GM19395 (cell line): ENCODE results near the gene SPATA25.

ENCODE experiments used
- ATAC-seq: cut with Tn5 transposase; IDR thresholded peaks from one replicate; pipeline ENCODE4 v1.9.1; 2021; ENCODE audit warnings: mild to moderate bottlenecking, moderate library complexity; ENCODE audit not compliant: unreplicated experiment

The SPATA25 gene

DNA sequence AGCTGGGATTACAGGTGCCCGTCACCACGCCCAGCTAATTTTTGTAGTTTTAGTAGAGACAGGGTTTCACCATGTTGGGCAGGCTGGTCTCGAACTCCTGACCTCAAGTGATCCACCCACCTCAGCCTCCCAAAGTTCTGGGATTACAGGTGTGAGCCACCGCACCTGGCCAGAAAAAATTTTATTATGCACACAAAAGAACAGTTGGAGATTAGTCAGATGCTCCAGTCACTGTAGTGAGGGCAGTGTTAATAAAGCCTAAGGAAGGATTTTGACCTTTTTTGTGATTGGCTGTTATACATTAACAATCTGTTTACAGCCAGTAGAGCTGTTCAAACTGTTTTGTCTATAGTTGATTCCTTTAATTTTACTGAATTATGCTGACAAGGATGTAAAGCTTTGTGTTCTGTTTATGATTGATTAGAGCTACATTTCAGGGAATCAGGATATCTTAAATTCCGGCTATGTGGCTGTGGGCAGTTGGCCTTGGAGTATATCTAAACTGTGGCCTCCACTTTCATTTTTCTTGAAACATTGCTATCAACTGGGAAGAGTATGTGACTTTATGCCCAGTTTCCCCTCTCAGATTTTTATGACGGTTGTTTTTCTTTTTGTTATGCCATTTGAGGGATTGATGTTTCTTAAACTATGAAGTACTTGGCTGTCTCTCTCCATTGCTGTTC lies 20.1 kb downstream of the SPATA25 start:
- no peak for ATAC-seq

DNA sequence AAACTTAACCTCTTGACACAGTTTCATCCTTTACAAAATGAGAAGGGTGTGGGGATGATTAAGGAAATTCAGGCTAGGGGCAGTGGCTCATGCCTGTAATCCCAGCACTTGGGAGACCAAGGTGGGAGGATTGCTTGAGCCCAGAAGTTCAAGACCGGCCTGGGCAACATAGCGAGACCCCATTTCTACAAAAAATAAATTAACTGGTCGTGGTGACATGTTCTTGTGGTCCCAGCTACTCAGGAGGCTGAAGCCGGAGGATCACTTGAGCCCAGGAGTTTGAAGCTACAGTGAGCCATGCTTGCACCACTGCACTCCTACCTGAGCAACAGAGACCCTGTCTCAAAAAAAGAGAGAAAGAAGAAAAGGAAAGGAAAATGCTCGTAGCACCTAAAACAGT lies 21.0 kb downstream of the SPATA25 start:
- ATAC-seq, result no peak

DNA sequence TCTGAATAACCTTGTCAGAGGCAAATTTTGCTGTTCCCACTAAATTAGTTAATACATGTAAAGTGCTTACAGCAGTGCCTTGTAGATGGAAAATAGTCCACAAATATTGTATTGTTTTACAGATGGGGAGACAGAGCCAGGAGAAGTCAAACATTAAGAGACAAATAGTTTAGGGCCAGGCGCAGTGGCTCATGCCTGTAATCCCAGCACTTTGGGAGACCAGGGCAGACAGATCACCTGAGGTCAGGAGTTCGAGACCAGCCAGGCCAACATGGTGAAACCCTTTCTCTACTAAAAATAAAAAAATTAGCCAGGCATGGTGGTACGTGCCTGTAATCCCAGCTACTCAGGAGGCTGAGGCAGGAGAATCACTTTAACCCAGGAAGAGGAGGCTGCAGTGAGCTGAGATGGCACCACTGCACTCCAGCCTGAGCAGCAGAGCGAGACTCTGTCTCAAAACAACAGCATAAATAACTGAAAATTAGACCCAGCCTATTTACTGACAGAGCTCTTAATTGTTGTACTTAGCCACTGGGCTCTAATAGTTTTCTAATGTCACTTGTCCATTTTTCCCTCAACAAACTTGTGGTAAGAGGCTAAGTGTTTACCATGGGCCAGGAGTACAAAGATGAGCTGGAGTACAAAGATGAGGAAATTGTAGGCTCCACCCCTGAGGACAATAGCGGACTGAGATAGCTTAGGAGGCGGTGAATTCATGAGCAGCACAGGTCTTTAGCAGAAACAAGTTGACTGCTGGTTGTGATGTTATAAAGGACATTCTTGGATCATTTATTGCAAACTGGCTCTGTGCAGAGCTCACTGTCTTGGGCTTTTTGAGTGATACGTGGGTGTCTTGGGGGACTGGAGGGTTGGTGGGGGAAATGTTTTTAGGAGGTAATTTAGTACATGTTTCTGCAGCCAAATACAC lies 23.6 kb downstream of the SPATA25 start:
- no peak for ATAC-seq

DNA sequence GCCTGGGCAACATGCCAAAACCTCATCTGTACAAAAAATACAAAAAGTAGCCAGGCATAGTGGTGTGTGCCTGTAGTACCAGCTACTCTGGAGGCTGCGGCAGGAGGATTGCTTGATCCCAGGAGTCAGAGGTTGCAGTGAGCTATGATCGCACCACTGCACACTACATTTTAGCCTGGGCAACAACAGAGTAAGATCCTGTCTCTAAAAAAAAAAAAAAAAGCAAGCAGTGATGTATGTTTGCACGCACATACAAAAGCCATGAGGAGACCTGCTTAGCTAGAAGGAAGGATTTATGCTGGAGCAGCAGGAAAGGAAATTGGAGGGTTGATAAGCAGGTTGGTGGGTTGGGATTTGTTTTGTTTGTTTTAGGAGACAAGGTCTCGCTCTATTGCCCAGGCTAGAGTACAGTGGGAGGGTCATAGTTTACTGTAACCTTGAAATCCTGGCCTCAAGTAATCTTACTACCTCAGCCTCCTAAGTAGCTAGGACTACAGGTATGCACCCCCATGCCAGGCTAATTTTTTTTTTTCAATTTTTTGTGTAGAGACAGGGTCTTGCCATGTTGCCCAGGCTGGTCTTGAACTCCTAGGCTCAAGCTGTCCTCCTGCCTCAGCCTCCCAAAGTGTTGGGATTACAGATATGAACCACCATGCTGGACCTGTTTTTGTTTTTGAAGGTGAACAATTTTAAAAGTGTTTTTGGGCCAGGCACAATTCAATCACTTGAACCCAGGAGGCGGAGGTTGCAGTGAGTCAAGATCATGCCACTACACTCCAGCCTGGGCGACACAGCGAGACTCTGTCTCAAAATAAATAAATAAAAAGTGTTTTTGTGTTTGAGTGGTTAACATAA lies 26.0 kb downstream of the SPATA25 start:
- ATAC-seq, result no peak

DNA sequence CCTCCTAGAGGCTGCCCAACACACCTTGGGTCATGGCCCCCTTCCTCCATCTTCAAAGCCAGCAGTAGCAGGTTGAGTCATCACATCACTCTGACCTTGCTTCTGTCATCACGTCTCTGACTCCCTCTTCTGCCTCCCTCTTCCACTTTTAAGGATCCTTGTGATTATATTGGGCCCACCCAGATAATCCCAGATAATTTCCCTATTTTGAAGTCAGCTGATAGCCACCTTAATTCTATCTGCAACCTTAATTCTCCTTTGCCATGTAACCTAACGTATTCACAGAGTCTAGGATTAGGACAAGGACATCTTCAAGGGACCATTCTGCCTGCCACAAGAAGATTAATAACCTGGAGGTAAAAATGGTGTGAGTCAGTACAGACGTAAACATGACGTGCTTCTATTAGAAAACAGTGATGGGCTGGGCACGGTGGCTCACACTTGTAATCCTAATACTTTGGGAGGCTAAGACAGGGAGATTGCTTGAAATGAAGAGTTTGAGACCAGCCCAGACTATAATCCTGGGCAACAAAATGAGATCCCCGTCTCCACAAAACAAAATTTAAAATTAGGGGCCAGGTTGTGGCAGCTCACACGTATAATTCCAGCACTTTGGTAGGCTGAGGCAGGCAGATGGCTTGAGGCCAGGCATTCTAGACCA lies 26.7 kb downstream of the SPATA25 start:
- no peak for ATAC-seq

DNA sequence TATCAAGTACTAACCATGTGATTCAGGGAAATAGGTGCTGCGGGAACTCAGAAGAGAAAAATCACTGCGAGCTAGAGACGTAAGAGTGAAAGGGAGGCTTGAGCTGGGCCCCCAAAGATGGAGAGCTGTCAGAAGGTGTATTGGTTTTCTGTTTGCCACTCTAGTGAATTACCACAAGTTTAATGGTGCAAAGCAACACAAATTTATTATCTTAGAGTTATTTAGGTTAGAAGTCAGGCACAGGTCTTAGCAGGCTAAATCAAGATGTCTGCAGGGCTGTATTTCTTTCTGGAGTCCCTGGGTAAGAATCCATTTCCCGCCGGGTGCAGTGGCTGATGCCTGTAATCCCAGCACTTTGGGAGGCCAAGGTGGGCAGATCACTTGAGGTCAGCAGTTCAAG lies 27.5 kb downstream of the SPATA25 start:
- no peak for ATAC-seq

DNA sequence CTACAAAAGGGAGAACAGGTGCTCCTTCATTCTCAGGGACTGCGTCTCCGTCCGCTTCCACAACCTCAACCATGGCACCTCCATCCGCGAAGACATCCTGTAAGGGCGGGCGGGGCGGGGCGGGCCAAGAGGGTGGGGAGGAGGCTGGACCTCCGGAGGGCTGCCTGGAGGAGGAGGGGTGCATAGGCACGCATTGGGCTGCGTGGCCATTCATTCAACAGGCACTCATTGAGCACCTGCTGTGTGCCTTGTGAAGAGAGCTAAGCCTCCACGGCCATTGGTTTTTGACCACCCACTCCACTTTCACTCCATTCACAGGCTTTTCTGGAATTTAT lies 29.6 kb downstream of the SPATA25 start:
- peak; percentile 23 for ATAC-seq

DNA sequence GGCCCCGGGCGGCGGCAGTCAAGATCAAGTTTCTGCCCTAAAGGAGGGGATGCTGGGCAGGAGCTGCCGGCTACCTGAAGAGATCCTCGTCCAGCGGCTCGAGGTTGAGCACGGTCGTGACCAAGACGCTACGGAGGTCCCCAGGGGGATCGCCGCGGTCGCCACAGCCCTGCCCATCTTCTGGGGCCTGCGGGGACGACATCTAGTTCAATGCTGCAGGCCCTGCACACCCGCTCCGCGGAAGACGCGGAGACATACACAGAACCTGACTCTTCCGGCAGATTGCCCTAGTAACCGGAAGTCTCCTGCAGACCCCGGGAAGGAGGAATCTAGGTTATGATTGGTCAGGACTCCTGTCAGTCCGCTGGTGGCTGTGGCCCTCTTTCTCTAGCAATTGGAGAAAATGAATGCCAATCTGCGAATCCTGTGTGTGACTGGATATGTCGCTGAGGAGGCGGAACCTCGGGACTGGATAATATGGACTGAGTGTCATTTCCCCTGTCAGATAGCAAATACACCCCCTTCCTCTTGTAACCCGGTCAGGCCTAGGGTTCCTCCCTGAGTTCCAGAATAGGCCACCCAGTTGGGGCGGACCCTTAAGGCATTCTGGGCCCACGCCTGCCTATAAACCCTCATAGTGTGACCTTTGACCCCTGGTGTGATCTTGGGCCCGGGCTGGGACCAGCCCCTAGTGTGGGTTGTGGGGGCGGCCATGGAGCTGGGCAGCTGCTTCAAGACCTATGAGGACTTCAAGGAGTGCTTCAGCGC lies 30.1 kb downstream of the SPATA25 start, which contains the start of the genes ACOT8 and ZSWIM3:
TSS of gene ACOT8 (minus strand) at position 279 of the 768 bp plus-strand sequence. CDS start at position 202, 77 bp downstream.
TSS of gene ZSWIM3 (plus strand) at position 501 of the 768 bp plus-strand sequence. CDS start at position 713, 212 bp downstream.
- peak; percentile 93 for ATAC-seq

DNA sequence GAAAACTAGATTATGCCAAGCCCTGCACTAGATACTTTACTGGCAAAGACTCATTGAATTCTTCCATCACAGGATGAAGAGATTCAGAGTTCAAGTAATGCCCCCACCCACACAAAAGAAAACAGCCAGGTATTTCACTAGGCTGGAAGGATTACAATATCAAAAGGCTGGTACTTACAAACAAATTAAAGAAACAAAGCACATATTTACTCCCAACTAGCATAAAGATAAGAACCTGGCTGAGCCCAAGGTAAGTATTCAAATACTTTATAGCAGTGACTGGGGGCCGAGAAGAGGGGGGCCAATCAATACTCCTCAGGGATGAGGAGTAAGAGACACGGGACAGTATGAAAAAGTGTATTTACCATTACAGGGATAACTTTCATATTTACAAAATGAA lies 33.9 kb downstream of the SPATA25 start:
- ATAC-seq, result no peak

DNA sequence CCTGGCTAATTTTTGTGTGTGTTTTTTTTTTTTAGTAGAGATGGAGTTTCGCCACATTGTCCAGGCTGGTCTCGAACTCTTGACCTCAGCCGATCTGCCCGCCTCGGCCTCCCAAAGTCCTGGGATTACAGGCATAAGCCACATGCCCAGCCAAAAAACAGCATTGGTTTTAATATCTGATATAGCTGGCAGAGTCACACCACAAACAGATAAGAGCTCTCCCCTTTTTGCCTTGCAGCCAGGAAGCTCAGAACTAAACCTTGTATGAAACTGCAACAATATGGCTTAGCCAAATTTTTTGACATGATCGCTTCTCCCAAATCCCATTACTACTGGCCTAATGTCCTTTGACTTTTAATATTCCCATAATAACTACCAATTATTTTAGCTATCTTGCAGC lies 35.1 kb downstream of the SPATA25 start:
- no peak for ATAC-seq

DNA sequence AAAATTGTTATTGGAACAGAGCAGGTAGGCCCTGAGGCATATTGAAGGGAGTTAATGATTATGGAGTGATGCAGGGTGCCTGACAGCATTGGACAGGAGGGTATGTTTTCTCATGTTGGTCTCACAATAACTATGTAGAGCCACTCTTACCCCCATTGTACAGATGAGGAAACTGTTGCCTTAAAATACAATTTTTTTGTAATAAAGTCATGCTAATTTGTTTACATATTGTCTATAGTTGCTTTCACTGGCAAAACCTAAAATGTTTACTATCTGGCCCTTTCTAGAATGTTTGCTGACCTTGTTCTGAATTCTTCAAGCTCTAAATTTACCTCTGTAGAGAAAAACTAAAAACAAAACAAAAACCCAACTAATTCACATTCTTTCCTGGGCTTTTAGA lies 35.9 kb downstream of the SPATA25 start:
- no peak for ATAC-seq

DNA sequence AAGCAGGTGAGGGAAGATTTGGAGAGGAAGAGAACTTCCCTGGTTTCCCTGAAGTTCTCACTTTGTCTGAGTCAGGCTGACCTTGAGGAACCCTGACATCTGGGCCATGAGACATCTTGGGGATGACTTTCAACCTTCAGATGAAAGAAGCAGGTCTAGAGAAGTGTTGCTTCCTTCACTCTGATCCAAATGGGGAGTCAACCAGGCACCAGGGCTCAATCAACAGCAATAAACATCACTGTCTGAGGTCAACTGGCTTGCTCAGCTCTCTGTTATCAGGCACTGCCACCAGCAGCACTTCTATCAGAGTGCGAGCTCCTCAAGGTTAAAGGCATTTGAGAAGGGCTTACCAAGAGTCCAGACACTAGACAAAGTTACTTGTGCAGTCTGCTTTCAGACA lies 36.5 kb downstream of the SPATA25 start:
- ATAC-seq, result no peak

DNA sequence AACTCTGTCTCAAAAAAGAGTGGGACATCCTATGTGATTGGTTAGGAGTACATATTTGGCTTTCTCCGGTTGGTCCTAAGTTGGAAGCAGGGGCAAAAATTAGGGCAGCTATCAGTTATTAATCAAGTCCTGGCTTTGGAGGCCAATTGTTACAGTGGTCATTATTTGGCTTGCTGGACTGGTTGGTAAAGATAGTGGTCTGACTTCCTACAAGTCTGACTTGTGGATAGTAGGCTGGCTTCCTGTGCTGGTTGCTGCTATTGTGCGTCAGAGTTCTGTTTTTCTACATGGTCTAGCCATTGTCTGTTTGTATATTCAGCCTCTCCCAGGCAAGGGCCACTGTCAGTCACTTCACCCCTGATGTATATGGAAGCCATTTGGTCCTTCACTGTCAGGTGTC lies 37.2 kb downstream of the SPATA25 start:
- ATAC-seq, result no peak

DNA sequence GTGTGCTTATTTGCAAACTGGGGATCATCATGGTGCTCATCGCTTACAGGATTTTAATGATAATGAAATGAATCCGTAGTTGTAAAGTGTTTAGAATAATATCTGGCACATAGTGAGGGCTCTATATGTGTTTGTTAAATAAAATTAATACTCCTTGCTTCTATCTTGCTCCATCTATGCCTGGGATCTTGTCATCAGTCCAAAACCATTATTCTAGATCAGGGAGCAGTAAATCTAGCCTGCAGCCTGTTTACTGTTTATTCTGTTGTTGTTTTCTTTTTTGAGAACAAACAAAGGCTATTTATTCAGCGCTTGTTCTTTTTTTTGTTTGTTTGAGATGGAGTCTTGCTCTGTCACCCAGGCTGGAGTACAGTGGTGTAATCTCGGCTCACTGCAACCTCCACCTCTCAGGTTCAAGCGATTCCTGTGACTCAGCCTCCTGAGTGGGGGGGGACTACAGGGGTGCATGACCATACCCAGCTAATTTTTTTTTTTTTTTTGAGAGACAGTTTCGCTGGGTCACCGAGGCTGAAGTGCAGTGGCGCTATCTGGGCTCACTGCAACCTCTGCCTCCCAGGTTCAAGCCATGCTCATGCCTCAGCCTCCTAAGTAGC lies 38.3 kb downstream of the SPATA25 start:
- ATAC-seq, result no peak

DNA sequence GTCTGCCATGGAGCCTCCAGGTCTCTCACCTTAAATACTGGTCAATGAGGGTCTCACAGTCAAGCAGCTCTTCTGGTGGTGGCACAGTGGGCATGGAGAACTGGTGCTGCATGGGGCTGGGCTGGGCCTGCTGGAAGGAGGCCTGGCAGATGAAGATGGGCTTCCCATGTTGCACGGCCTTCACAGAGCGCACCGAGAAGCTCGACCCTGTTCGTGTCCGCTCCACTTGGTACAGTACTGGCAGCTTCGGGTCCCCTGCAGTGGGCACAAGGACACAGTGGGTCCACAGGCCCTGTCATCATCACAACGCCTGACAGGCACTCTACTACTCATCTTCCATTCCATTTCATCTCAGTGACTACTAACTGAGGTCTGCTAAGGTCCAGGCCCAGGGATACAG lies 39.0 kb downstream of the SPATA25 start:
- ATAC-seq, result no peak

DNA sequence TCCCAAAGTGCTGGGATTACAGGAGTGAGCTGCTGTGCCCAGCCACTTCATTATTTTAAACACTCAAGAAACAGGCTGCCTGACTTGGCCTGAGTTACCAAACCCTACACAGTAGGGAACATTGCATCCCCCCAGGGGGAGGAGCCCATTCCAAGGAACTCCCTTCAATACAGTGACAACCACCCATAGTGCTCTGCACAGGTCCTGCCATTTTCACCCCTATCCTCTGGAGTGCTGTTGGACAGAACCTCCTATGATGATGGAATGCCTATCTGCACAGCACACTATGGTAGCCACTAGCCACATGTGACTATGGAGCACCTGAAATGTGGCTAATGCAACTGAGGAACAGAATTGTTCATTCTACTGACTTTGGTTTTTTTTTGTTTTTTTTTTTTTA lies 42.0 kb downstream of the SPATA25 start:
- no peak for ATAC-seq

DNA sequence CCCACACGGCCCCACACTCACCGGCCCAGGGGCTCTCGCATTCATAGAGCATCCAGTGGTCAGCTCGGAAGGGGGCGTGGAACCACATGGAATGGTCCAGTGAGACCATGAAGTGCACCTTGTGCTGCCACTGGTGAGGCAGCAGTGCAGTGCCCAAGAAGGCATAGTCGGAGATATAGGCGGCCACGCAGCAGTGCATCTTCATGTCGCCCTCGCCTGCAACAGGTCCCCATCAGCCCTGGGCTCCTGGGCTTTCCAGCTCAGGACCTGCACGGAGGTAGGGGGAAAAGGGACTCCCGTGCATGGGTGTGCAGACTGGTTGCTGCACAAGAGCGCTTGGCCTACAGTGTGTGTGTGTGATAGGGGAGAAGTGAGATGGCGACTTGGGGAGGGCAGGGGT lies 43.9 kb downstream of the SPATA25 start:
- ATAC-seq, result no peak

DNA sequence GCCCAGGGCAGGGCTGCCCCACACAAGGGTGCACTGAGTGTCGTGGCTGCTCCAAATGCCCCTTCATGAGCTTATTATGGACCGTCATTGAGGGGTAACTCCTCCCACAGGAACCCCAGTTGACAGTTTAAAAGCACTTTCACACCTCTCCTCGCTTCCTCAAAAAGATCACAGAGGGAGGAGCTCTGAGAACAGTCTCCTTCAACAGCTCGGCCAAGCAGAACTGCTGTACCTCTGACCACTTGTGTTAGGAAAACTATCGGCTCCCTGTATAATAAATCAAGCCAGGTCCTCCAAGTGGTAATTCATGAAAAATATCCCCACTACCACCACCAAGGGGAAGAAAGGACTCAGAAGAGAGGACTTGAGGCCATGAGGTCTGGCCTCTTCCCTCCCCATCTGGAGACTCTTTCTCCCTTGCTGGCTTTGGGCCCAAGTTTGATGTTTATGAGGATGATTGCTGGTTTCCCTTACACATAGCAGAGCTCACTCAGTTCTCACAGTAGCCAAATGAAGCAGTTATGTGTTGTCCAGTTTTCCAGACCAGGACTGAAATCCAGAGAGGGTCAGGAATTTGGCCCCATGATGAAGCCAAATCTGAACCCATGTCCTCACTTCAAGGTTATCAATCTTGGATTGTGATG lies 45.1 kb downstream of the SPATA25 start:
- ATAC-seq, result peak; percentile 66
